Fibroblast of lung (primary cell): ENCODE results near the gene NRM.

Source experiments
- EZH2 ChIP-seq: IDR thresholded peaks from 2 replicates; pipeline ENCODE4 v1.5.1; 2012; ENCODE audit warnings: low read length, control low read depth, mild to moderate bottlenecking; ENCODE audit errors: missing control alignments
- TF ChIP-seq, protein P1 (sequence below), 2 donors: IDR thresholded peaks in 1 of 2; conservative IDR thresholded peaks in 1 of 2; 1 replicate in 1 of 2; 2 replicates in 1 of 2; pipeline ENCODE4 v1.5.1; 2011 to 2012; ENCODE audit warnings: low read length in 2 of 2, control low read depth in 1 of 2, inconsistent platforms in 1 of 2, low read depth in 1 of 2, mild to moderate bottlenecking in 1 of 2

DNA sequence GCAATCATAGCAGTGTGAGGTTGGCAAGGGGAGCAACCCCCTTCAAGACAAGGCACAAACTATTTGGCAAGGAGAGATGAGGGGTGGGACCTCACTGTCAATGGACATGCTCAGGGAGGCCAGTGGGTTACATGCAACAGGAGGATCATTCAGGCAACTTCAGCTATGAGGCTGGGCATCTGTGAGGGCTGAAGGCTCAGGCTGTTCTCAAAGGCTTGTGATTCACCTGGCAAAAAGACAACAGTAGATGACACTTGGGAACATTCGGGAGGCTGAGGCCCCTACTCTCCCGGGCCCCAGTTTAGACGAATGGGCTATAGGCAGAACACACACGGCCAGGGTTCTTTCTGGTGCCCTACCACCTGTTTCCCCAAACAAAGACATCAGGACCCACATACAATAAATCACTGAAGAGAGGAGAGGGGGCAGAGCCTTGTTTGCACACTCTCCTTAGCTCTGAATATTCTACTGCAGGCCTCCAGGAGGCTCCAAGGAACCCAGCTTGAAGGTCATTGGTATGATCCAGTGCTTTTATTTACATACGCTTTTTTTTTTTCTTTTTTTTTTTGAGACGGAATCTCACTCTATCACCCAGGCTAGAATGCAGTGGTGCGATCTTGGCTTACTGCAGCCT lies 37.3 kb upstream of the NRM start:
- TF ChIP-seq, protein P1, sequence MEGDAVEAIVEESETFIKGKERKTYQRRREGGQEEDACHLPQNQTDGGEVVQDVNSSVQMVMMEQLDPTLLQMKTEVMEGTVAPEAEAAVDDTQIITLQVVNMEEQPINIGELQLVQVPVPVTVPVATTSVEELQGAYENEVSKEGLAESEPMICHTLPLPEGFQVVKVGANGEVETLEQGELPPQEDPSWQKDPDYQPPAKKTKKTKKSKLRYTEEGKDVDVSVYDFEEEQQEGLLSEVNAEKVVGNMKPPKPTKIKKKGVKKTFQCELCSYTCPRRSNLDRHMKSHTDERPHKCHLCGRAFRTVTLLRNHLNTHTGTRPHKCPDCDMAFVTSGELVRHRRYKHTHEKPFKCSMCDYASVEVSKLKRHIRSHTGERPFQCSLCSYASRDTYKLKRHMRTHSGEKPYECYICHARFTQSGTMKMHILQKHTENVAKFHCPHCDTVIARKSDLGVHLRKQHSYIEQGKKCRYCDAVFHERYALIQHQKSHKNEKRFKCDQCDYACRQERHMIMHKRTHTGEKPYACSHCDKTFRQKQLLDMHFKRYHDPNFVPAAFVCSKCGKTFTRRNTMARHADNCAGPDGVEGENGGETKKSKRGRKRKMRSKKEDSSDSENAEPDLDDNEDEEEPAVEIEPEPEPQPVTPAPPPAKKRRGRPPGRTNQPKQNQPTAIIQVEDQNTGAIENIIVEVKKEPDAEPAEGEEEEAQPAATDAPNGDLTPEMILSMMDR (conservative IDR thresholded peaks at IDR 0.05 in 1 of 2, IDR thresholded peaks at IDR 0.05 in 1 of 2; ENCODE audit: low read depth in 1 of 2, low read length in 2 of 2): peak; percentile 46 to 54
- TF ChIP-seq EZH2: no peak
